PFSK-1 (cell line): ENCODE data around the gene ENSA.
A peak's percentile ranks its signal among the peaks of the same experiment; 100 is the strongest.

Source experiments
- FOXP2 ChIP-seq: optimal IDR thresholded peaks from 2 replicates; pipeline ENCODE3; 2011; ENCODE audit warnings: borderline replicate concordance, control low read depth, inconsistent platforms; ENCODE audit not compliant: insufficient read depth; ENCODE audit errors: extremely low read length, extremely low read depth
- POLR2AphosphoS5 ChIP-seq: IDR thresholded peaks from 2 replicates; pipeline ENCODE4 v1.6.1; 2012; ENCODE audit warnings: low read depth, mild to moderate bottlenecking, control low read depth, low read length, moderate library complexity

- TF ChIP-seq POLR2AphosphoS5 (peak; percentile 99), FOXP2 (peak; percentile 5)
Observed at GRCh38 chr1:150579110-150579944, 50.1 kb downstream of the ENSA start, which contains the start of gene MCL1.
